Panc1 (cell line): ENCODE data around the gene NT5DC3. TPM values are rescaled to one million over a fixed set of nuclear protein-coding genes. Genes with fewer than 3 reads are reported as not detected.

Experiments
- ATAC-seq: fragments of 200-7000 bp; cut with Tn5 transposase; 2 replicates; pipeline ENCODE4 v1.9.1; 2020; ENCODE audit warnings: mild to moderate bottlenecking, moderate library complexity
- BruUV-seq: library from RNA; stranded (reverse); fragments of 400-500 nt; replicated peaks from 2 replicates; lab custom pipeline; 2021; lab: Mats Ljungman, UMichigan
- CTCF ChIA-PET: fragments of 300-600 bp; sonication (Branson Sonifier 250); formaldehyde crosslinking; loops from one replicate; lab custom pipeline; 2022; ENCODE audit warnings: antibody characterized with exemption; lab: Charles Lee
- POLR2A ChIA-PET: fragments of 300-600 bp; sonication (Branson Sonifier 250); formaldehyde crosslinking; loops from one replicate; lab custom pipeline; 2022; ENCODE audit warnings: antibody characterized with exemption; lab: Charles Lee
- DNase-seq: peaks from one replicate; pipeline ENCODE4 v3.0.0-alpha.2; 2010; ENCODE audit warnings: low read depth, low spot score
- H3K27ac ChIP-seq: 2 replicates; pipeline ENCODE4 v1.5.1; 2011; ENCODE audit warnings: mild to moderate bottlenecking, low read length, inconsistent platforms
- H3K27me3 ChIP-seq: fragments of 200-500 bp; sonication (Bioruptor generic); 2 replicates; pipeline ENCODE4 v1.6.0; 2014; ENCODE audit warnings: low read length, inconsistent platforms; ENCODE audit not compliant: control insufficient read depth, insufficient read depth
- H3K36me3 ChIP-seq: fragments of 200-500 bp; sonication (Bioruptor generic); 2 replicates; pipeline ENCODE4 v1.5.1; 2014; ENCODE audit warnings: inconsistent platforms, mild to moderate bottlenecking, low read length, moderate library complexity; ENCODE audit not compliant: control insufficient read depth, insufficient read depth
- H3K4me1 ChIP-seq: 2 replicates; pipeline ENCODE4 v1.5.1; 2011; ENCODE audit warnings: inconsistent platforms, mild to moderate bottlenecking, low read length, moderate library complexity; ENCODE audit not compliant: control insufficient read depth, insufficient read depth
- H3K4me3 ChIP-seq, 2 experiments: 2 replicates each; pipeline ENCODE4 v1.5.1; 2011 to 2012; ENCODE audit warnings: low read depth in 2 of 2, low read length in 2 of 2, mild to moderate bottlenecking in 2 of 2, inconsistent platforms in 1 of 2, moderate library complexity in 1 of 2
- H3K9me3 ChIP-seq: fragments of 200-500 bp; sonication (Bioruptor generic); 2 replicates; pipeline ENCODE4 v1.5.1; 2014; ENCODE audit warnings: low read depth, mild to moderate bottlenecking, inconsistent platforms, low read length, moderate library complexity; ENCODE audit not compliant: control insufficient read depth, insufficient read depth
- POLR2AphosphoS5 ChIP-seq: IDR thresholded peaks from 2 replicates; pipeline ENCODE4 v1.6.1; 2012; ENCODE audit warnings: mild to moderate bottlenecking, low read depth, low read length, moderate library complexity
- SIN3A ChIP-seq: IDR thresholded peaks from 2 replicates; pipeline ENCODE4 v1.6.1; 2012; ENCODE audit warnings: low read depth, mild to moderate bottlenecking, low read length, moderate library complexity, borderline replicate concordance; ENCODE audit not compliant: insufficient read depth
- TCF7L2 ChIP-seq: IDR thresholded peaks from 2 replicates; pipeline ENCODE4 v1.6.1; 2011; ENCODE audit warnings: mild to moderate bottlenecking, low read depth, low read length, inconsistent platforms
- in situ Hi-C: cut with HindIII; loops from 2 replicates; pipeline ENCODE4 v1.10.0; 2016; ENCODE audit warnings: low sequenced_read_pairs, low pct_unique_long_range_greater_than_20kb
- intact Hi-C: fragments of 100-400 bp; cut with micrococcal nuclease; formaldehyde crosslinking; loops from one replicate; pipeline ENCODE4 v1.10.0; 2022; ENCODE audit not compliant: unreplicated experiment
- total RNA-seq: library from RNA; stranded (reverse); gene quantifications from one replicate; pipeline ENCODE4 v1.2.1, GENCODE V29; 2021; ENCODE audit not compliant: unreplicated experiment
- TF ChIP-seq, protein P1 (sequence below): fragments of 450-650 bp; IDR thresholded peaks from 2 replicates; pipeline ENCODE4 v1.5.1; 2017; ENCODE audit warnings: mild to moderate bottlenecking
- TF ChIP-seq, protein P2 (sequence below), 2 experiments: IDR thresholded peaks; 2 replicates each; pipeline ENCODE4 v1.6.1; 2011 to 2012; ENCODE audit warnings: low read depth in 2 of 2, control low read depth in 1 of 2, low read length in 1 of 2, mild to moderate bottlenecking in 1 of 2, moderate library complexity in 1 of 2; ENCODE audit not compliant: insufficient read depth in 1 of 2

NT5DC3 gene
- total RNA-seq, 1 experiment from 2014 or later, result 24.9 TPM

DNA sequence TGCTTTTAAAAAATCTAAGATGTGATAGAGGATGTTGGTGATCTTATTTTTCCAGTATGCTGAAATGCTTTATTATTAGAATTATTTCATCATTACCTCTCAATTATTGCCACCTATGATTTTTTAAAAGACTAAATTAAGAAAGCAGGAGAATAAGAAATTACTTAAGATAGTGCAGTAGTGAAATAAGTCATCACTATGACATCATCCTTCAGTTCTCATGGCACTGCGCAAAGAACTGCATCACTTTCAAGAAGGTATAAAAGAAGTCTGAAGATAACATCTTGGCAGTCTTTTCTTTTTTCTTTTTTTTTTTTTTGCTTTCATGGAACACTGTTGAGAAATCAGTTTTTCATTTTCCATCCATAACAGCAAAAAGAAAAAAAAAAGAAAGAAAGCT, 24.4 kb downstream of the NT5DC3 start:
- TF ChIP-seq, protein P1, sequence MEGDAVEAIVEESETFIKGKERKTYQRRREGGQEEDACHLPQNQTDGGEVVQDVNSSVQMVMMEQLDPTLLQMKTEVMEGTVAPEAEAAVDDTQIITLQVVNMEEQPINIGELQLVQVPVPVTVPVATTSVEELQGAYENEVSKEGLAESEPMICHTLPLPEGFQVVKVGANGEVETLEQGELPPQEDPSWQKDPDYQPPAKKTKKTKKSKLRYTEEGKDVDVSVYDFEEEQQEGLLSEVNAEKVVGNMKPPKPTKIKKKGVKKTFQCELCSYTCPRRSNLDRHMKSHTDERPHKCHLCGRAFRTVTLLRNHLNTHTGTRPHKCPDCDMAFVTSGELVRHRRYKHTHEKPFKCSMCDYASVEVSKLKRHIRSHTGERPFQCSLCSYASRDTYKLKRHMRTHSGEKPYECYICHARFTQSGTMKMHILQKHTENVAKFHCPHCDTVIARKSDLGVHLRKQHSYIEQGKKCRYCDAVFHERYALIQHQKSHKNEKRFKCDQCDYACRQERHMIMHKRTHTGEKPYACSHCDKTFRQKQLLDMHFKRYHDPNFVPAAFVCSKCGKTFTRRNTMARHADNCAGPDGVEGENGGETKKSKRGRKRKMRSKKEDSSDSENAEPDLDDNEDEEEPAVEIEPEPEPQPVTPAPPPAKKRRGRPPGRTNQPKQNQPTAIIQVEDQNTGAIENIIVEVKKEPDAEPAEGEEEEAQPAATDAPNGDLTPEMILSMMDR, result no peak
- TF ChIP-seq SIN3A (no peak), POLR2AphosphoS5 (no peak), TCF7L2 (no peak)
- TF ChIP-seq, protein P2, sequence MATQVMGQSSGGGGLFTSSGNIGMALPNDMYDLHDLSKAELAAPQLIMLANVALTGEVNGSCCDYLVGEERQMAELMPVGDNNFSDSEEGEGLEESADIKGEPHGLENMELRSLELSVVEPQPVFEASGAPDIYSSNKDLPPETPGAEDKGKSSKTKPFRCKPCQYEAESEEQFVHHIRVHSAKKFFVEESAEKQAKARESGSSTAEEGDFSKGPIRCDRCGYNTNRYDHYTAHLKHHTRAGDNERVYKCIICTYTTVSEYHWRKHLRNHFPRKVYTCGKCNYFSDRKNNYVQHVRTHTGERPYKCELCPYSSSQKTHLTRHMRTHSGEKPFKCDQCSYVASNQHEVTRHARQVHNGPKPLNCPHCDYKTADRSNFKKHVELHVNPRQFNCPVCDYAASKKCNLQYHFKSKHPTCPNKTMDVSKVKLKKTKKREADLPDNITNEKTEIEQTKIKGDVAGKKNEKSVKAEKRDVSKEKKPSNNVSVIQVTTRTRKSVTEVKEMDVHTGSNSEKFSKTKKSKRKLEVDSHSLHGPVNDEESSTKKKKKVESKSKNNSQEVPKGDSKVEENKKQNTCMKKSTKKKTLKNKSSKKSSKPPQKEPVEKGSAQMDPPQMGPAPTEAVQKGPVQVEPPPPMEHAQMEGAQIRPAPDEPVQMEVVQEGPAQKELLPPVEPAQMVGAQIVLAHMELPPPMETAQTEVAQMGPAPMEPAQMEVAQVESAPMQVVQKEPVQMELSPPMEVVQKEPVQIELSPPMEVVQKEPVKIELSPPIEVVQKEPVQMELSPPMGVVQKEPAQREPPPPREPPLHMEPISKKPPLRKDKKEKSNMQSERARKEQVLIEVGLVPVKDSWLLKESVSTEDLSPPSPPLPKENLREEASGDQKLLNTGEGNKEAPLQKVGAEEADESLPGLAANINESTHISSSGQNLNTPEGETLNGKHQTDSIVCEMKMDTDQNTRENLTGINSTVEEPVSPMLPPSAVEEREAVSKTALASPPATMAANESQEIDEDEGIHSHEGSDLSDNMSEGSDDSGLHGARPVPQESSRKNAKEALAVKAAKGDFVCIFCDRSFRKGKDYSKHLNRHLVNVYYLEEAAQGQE (IDR thresholded peaks at IDR 0.05; ENCODE audit: insufficient read depth in 1 of 2, low read depth in 2 of 2, low read length in 1 of 2), result no peak
- ChIA-PET POLR2A (no interaction called here), CTCF (interaction anchor here (0.7 kb wide), 1 partner anchor 25 kb away, joined by 5 read pairs; no protein-coding TSS in a partner anchor)
- DNase-seq (no peak), ATAC-seq (no peak)
- H3K9me3 ChIP-seq, result no peaks in the 10 kb centered on the region
- no peak overlapping the region for H3K27ac ChIP-seq
- no peaks in the 10 kb centered on the region for H3K27me3 ChIP-seq
- in situ Hi-C loops (no loop called here), intact Hi-C loops (no loop called here)
- peaks cover 7% of the 10 kb centered on the region for H3K36me3 ChIP-seq
- BruUV-seq, result no TSS peak
- H3K4me1 ChIP-seq, result no peaks in the 10 kb centered on the region
- no peak overlapping the region for H3K4me3 ChIP-seq

DNA sequence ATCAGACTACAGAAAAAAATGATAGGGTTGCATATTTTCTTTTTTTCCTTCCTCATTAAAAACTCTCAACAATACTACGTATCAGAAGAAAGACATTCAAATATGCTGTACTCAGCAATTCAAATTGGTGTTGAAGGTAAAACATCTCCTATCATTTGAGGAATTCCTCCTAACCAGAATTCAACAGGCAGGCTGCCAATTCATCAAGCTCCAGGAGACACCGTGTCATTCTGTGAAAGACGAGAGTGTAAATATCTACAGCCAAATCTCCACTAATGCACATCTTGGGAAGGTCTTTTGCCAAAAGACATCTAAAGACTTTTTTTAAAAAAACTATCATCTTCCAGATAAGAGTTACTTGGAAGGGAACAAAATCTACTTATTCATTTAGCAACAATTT, 26.6 kb downstream of the NT5DC3 start:
- CTCF ChIA-PET, result interaction anchor here (0.6 kb wide), 1 partner anchor 108 kb away, joined by 3 read pairs; no protein-coding TSS in a partner anchor
- ATAC-seq (no peak), DNase-seq (no peak)
- H3K4me3 ChIP-seq, result no peak overlapping the region
- peaks cover 9% of the 10 kb centered on the region for H3K36me3 ChIP-seq
- no peaks in the 10 kb centered on the region for H3K9me3 ChIP-seq
- no TSS peak for BruUV-seq
- intact Hi-C loops, result no loop called here
- no peak overlapping the region for H3K27ac ChIP-seq
- in situ Hi-C loops, result no loop called here
- H3K27me3 ChIP-seq, result no peaks in the 10 kb centered on the region
- POLR2A ChIA-PET, result no interaction called here
- no peaks in the 10 kb centered on the region for H3K4me1 ChIP-seq
- TF ChIP-seq SIN3A (no peak), POLR2AphosphoS5 (no peak), TCF7L2 (no peak)
- TF ChIP-seq, protein P2 (IDR thresholded peaks at IDR 0.05; ENCODE audit: insufficient read depth in 1 of 2, low read depth in 2 of 2, low read length in 1 of 2), result no peak
- TF ChIP-seq, protein P1, result no peak
